Skeletal muscle cell (primary cell): ENCODE measurements around the gene TRIP12.
A peak's percentile ranks its signal among the peaks of the same experiment; 100 is the strongest.
"Not testable (repeated sequence)": the region's sequence is repeated elsewhere in the genome, so short reads cannot be mapped to it uniquely, and the experiment has no call there.

Experiments used
- DNase-seq: peaks from one replicate; pipeline ENCODE4 v3.0.0-alpha.2; 2010; ENCODE audit warnings: low read depth
- H3K4me3 ChIP-seq: 2 replicates; pipeline ENCODE4 v1.5.1; 2011; ENCODE audit warnings: low read depth, mild to moderate bottlenecking, control low read depth, low read length, moderate library complexity

TRIP12 gene

DNA sequence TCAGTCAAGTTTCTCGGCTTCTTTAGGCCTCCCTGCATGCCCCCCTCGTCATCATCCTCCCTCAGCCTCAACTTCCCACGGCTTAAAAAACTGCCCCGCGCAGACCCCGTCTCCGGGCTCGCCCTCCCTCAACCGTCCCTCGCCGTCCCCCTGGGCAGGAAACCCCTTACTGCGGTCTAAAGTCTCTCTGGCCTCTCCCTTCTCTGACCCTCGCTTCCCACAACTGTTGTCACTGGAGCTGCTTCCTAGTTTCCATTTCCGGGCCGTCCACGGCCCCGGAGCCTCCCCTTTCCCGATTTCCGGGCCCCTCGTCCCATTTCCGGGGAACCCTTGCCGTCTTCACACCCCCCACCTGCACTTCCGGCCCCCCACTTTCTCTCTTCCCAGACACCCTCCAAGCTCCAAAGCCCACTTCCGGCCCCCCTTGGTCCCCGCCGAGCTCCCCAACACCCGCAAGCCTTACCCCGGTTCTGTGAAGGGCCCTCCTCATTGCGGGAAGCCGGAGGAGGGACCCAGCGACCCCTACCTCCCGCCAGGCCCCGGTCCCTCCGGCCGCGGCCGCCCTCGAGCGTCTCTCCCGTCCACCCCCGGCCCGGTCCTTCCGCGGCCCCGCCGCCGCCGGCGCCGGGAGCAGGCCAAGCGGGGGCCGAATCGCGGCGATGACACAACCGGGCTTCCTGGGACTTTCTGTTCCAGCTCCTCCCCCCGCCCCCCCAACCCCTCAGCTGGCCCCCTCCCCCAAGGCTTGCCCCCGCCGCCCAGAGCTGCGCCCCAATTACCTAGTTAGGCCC lies 513 bp downstream of the TRIP12 start:
- DNase-seq, result no peak
- H3K4me3 ChIP-seq, result peak overlapping the region; percentile 91

DNA sequence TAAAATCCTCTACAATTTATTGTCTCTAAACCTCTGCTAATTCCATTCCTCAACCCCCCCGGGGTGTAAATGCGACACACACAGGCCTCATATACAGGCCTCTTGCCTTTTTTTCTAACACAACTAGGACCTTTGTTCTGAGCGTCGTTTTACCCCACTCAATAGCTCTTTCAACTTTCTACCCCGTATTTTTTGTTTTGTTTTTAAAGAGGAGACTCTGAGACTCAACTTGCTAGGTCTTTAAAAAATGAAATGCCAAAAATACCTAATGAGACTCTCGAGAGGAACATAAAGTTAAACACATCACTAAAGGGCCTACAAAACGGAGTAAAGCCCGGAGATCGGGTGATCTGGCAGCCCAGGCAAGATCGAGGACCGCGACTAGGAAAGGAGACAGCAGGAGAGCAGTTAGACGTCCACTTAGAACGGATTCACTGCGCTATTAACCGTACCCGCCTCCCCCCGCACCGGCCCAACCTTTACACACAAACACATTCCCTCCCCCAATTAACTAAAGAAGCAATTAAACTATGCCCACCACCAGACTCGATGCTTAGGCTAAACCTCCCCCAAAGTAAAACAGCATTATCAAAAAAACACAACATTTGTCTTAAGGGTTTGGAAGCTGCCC lies 1.7 kb downstream of the TRIP12 start:
- peak overlapping the region; percentile 91 for H3K4me3 ChIP-seq
- no peak for DNase-seq

DNA sequence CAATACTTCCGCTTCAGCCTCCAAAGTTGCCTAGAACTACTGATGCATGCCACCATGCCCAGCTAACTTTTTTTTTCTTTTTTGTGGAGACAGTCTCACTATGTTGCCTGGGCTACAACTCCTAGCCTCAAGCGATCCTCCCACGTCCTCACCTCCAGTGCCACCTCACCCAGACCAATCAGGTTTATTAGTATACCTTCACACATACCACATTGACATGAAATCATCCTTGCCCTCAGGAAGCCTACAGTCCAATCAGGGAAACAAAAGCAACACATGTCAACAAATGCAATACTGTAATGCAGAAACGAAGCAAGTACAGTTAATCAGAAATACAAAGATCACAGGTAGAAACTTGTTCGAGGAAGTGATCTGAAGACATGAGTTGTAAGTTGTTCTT lies 4.0 kb downstream of the TRIP12 start:
- H3K4me3 ChIP-seq, result no peak overlapping the region
- no peak for DNase-seq

DNA sequence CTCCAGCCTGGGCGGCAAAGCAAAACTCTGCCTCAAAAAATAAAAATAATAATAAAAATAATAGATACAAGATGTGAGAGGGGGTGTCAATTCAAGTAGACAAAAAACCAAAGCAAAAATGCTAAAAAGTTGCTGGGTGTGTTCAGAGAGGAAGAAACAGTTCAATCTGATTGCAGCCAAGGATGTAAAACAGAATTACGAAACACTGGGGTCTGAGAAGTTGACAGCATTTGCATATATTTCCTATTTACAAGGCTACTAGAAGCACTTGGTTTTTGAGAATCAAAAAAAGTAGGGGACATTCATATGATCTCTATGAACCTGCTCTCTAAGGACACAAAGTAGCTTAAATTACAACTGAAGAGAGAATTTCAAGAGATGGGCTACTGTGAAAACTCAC lies 7.6 kb downstream of the TRIP12 start:
- DNase-seq, result no peak
- H3K4me3 ChIP-seq, result no peak overlapping the region

DNA sequence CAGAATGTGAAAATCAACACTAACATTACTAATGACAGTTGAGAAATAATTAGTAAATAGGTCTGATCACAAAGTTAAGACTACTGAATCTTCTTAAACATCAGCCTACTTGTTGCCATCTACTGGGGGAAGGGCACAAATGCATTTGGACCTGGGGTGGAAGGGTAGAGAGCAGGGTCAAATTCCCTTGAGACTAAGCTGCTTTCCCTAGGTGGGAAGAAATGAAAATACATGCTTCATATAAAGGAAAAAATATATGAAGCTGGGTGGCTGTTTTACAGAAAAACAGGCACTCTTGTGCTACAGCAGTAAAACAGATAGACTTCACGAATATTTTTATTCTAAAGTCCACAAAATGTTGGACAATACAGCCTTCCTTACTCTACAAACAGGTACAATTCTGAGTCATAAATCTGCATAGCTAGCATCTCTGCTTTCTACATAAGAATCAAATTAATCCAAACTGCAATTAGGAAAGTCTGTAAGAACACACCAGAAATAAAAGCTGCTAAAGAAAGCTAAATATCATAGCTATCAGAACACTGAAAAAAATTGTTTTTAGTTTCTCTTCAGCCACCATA lies 10.9 kb downstream of the TRIP12 start:
- DNase-seq, result no peak
- no peak overlapping the region for H3K4me3 ChIP-seq

DNA sequence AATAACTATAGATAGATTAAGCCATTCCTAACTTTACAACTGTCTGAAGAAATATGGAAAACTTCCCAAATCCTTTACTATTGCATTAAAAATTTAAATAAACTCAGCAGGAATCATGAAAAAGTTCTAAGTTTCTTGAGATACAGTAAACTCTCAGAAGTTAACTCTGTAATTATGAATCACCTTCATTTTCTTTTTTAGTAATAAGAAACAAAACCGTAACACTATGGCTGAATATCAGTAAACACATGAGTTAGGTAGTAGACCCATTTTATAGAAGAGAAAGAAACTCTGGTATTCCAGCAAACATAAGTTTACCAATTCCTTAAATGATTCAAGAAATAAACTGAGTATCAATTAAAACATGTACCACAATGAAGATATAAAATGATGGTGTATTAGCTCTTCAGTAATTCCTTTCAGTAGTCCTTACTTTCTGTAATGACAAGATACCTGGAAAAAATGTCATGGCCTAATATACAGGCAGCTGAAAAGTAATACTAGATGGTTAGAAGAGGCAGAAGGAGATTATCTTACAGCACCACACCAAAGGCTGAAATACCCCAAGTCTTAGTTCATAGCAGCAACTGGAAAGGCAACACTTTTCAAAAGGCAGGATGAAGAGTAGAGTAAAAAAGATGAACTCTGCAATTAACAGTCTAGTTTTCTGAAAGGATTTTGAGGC lies 11.5 kb downstream of the TRIP12 start:
- no peak for DNase-seq
- H3K4me3 ChIP-seq, result no peak overlapping the region

DNA sequence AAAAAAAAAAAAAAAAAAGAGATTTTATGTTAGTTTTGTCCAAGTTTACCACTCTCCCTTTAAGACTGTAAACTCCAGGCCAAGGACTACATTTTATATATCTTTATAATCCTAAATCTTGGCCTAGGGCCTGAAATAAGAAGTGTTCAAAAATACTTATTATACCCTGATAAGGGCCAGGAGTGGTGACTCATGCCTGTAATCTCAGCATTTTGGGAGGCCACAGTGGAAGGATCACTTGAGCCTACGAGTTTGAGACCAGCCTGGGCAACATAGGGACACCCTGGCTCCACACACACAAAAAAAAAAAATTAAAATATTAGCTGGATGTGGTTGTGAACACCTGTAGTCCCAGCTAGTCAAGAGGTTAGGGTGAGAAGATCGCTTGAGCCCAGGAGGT lies 12.7 kb downstream of the TRIP12 start:
- DNase-seq, result no peak
- no peak overlapping the region for H3K4me3 ChIP-seq

DNA sequence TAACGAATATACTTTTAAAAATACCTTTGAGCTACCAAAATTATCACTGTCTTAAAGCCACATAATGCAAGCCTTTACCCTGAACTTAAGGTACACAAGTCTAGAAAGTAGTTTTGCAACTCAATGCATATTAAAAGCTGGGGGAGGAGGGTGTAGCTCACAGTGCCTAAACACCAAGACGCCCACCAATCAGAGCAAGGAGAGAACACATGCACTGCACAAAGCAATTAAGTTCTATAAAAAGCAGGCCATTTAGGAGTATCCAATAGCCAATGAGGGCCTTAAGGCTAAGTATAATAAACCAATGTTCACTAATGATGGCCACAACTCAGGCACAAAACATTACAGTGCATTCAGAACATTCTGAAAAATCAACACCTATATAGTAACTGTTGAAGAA lies 16.2 kb downstream of the TRIP12 start:
- no peak overlapping the region for H3K4me3 ChIP-seq
- no peak for DNase-seq

DNA sequence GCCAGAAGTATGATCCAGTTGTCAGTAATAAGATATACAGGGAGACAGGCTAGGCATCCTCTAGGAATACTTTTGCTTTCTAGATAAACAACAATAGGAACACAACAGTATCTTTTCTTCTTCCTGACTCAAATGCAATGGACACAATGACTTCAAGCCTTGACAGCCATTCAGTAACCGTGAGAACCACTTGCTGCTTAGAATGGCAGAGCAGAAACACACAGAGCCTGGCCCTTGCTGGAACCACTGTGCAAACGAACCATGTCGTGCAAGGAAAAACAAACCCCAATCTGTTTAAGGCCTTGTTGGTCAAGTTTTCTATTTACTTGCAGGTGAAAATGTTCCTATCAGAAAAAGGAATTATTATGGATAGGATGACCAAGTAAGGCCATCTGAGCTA lies 18.8 kb downstream of the TRIP12 start:
- H3K4me3 ChIP-seq, result no peak overlapping the region
- DNase-seq, result no peak

DNA sequence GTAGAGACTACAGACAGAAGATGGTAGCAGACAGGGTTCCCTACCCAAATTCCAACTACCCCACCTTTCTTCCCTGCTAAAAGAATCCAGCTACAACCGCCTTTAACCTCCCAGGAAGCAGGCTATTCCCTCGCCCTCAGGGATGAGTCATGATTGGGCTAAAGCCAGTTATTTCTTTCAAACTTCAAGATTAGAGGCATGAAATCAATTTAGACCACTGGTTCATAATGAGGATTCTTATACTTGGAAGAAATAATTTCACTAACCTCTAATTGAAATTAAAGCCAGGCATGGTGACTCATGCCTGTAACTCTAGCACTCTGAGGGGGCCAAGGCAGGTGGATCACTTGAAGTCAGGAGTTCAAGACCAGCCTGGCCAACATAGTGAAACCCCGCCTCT lies 20.0 kb downstream of the TRIP12 start:
- H3K4me3 ChIP-seq, result no peak overlapping the region
- DNase-seq, result no peak

DNA sequence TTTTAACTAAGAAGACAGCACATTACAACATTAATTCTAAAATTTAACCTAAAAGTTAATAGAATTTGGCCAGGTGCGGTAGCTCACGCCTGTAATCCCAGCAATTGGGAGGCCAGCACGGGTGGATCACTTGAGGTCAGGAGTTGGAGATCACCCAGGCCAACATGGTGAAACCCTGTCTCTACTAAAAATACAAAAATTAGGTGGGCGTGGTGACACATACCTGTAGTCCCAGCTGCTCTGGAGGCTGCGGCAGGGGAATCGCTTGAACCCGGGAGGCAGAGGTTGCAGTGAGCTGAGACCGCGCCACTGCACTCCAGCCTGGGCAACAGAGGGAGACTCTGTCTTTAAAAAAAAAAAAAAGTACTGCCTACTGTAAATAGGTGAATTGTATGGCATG lies 21.3 kb downstream of the TRIP12 start:
- H3K4me3 ChIP-seq, DNase-seq: not testable (repeated sequence)

DNA sequence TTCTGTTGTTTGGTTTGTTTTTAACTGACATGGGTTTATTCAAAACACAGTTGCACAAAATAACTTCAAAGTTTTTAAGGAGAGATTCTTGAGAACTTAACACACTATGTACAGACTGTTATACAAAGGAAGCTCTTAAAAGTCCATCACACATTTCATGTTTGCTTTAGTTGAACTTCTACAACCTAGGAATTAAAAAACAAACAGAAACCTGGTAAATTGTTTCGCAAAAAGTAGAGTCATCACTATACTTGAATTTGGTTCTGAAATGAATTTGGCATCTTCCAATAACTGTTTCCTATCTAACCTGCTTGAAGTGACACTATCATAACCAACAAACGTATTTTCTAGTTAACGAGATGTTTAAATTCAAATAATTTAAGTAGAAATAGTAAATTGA lies 21.8 kb downstream of the TRIP12 start:
- no peak overlapping the region for H3K4me3 ChIP-seq
- DNase-seq, result no peak

DNA sequence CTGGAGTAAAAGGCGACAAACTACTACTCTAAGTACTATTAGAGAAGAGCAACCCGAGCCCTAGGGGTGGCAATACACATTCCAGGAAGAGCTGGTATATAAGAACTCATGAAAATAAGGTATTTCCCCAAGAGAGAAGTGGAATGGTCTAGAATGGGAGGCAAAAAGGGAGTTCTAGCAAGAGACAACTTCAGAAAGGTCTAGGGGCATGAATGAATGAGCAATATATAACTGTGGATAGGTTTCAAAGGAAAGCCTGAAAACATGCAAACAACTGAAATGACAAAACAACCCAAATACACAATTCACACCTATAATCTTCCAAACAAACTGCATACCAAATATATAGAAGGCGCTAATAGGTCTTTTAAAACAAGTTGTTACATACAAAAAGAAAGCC lies 22.2 kb downstream of the TRIP12 start:
- H3K4me3 ChIP-seq, result no peak overlapping the region
- no peak for DNase-seq

DNA sequence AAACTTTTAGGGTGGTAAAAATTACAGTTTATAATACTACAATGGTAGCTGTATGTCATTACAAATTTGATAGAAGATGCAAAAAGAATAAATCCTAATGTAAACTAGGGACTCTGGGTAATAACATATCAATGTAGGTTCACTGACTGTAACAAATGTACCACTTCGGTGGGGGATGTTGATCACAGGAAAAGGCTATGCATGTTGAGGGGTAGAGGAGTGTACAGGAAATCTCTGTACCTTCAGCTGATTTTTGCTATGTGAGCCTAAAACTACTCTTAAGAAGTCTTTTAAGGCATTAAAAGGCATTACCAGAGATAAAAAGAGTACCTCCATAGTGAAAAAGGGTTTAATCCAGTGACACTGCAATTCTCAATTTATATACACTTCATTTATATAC lies 25.0 kb downstream of the TRIP12 start:
- no peak overlapping the region for H3K4me3 ChIP-seq
- no peak for DNase-seq

DNA sequence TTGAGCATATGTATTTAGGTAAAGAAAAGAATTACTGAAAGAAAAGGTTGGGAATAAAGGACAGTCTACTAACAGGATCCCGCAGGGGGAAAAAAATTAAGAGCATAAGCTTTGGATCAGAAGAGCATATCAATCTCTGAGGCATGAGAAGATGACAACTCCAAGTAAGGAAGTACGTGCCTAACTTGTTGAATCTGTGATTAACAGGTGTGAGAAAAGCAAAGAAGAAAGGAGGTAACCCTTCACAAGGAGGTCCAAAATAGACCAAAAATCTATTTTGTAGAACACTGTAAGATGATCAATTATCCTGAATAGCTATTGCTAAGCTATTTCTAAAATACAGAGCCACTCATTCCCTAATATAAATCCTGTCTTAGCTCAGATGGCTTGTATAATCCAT lies 32.8 kb downstream of the TRIP12 start:
- H3K4me3 ChIP-seq, result no peak overlapping the region
- DNase-seq, result no peak

DNA sequence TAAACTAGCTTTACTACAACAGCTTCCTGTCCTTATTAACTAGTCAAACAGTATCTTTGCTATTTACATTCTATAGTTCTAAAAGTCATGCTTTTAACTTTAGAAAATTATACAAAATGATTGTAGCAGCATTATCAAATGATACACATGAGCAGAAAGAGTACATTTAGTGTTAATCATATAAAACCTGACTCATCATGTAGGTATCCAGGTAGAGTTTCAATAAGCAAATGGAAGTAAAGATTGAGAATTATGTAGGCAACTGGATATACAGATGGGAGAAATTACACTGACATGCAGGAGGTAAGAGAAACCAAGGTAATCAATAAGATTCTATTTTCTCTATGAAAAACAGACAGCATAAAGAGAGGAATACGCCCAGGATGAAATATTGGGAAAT lies 33.8 kb downstream of the TRIP12 start:
- DNase-seq, result no peak
- no peak overlapping the region for H3K4me3 ChIP-seq

DNA sequence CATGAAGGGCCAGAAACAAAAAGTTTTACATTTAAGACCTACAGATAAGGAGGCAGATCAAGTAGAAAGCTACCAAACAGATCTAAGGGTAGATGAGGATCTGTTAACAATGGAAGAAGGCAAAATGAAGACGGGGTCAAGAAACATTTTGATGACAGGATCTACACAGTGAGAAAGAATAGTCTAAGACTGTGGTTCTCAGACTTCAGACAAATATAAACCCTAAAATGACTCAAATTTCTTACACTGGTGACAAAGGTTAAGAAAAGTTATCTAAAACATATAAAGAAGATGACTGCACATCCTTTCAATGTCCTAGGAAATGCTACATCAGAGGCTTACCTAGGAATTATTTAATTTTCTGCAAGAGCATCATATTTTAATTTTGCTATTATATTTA lies 34.4 kb downstream of the TRIP12 start:
- no peak overlapping the region for H3K4me3 ChIP-seq
- DNase-seq, result no peak

DNA sequence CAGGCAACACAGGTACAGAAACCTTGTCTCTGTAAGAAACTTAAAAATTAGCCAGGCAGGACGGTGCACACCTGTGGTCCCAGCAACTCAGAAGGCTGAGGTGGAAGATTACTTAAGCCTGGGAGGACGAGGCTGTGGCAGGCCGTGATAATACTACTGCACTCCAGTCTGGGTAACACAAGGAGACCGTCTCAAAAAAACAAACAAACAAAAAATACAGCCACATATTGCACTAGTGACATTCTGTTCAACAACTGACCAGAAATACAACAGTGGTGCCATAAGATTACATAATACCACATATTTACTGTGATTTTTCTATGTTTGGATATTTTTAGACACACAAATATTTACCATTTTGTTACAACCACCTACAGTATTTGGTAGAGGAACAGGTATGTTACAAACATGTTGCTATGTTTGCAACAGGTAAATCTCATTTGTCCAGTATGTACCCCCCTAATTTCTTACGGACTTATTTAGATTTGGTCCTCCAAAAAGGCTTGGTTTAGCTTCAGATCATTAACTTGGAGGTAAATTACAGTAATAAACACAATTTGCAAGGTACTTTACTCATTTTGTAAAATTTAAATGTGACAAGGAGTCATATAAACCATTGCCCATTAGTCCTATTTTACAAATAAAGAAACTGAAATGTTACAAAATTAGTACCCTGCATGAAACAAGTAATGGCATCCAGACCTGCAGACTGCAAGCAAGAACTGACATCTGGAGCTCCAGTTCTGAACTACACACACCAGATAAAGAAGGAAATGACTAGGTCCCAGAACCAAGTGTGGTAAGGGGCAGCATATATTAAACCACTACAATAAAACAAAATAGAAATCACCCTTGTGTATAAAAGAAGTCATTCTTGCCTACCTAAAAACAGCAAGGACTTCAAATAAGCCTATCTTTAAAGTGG lies 36.8 kb downstream of the TRIP12 start:
- DNase-seq, result no peak
- H3K4me3 ChIP-seq, result no peak overlapping the region

DNA sequence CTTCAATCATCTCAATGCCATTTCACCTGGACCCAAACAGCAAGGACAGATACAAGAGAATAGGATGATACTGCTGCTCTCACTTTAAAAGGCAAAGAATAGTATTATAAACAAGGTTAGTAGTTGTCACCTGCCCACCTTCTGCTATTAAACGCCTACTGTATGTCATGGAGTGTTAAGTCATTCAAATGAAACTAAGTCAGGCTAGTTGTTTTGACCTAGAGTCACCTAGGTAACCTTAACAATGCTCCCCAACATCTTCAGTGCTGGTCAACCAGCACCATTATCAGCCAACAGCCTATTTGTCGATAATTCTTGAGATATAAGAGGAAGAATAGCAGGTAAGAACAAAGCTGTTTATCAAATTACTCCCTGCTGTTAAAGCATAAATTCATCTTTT lies 39.2 kb downstream of the TRIP12 start:
- no peak overlapping the region for H3K4me3 ChIP-seq
- DNase-seq, result no peak
